Adrenal gland (tissue), 12 donors: ENCODE data around the gene FREY1. TPM values are rescaled to one million over a fixed set of nuclear protein-coding genes. Genes with fewer than 3 reads are reported as not detected.

ENCODE experiments used
- DNase-seq, 7 donors: peaks; one replicate each; pipeline ENCODE4 v3.0.0-alpha.2; 2019 to 2020
- H3K27ac ChIP-seq, 5 donors: fragments of 200-600 bp; sonication (generic) in 4 of 5; 1 replicate in 3 of 5; 2 replicates in 2 of 5; pipeline versions ENCODE4 v1.5.1 to v1.8.0; 2016 to 2020; ENCODE audit warnings: mild to moderate bottlenecking in 1 of 5
- H3K27me3 ChIP-seq: fragments of 200-600 bp; 2 replicates; pipeline ENCODE4 v1.8.0; 2021
- H3K36me3 ChIP-seq, 2 donors: fragments of 200-600 bp; replicated peaks in 1 of 2; 1 replicate in 1 of 2; 2 replicates in 1 of 2; pipeline versions ENCODE4 v1.5.1 to v1.8.0; 2018 to 2022
- H3K4me1 ChIP-seq, 2 donors: fragments of 200-600 bp; replicated peaks in 1 of 2; 1 replicate in 1 of 2; 2 replicates in 1 of 2; pipeline versions ENCODE4 v1.5.1 to v1.8.0; 2018 to 2021
- H3K4me3 ChIP-seq, 4 donors: fragments of 200-600 bp; sonication (generic) in 3 of 4; one replicate each; pipeline ENCODE4 v1.5.1; 2016 to 2018
- H3K9me3 ChIP-seq, 3 donors: fragments of 200-600 bp; sonication (generic) in 1 of 3; replicated peaks in 1 of 3; 1 replicate in 2 of 3; 2 replicates in 1 of 3; pipeline versions ENCODE4 v1.5.1 to v1.8.0; 2016 to 2021
- POLR2A ChIP-seq, 2 donors: fragments of 450-650 bp; IDR thresholded peaks; one replicate each; pipeline ENCODE4 v1.6.1; 2017; ENCODE audit warnings: antibody characterized with exemption in 2 of 2, mild to moderate bottlenecking in 2 of 2, moderate library complexity in 1 of 2
- WGBS, 4 donors: extraction: QIAGEN DNeasy Blood & Tissue Kit in 2 of 4; methylation state at CpG; one replicate each; pipeline versions ENCODE4 v1.1.5 to v1.1.7; 2013 to 2017; 5-methylcytosine and 5-hydroxymethylcytosine counted together
- intact Hi-C, 2 donors: fragments of 100-400 bp; cut with DNase I; formaldehyde crosslinking; loops; one replicate each; pipeline versions ENCODE4 v1.14.1 to v1.15.0; 2022 to 2023
- polyA plus RNA-seq, 3 donors: library from polyadenylated mRNA; stranded (reverse); fragments of 200-250 nt in 2 of 3; fragments of 350-450 nt in 1 of 3; fragmentation: Illumina TruSeq in 1 of 3; extraction: RNeasy Lipid Tissue Mini Kit (QIAGEN cat#74804) in 1 of 3; gene quantifications; one replicate each; pipeline ENCODE4 v1.2.3, GENCODE V29; 2013 to 2014
- total RNA-seq, 9 donors: library from RNA; depleted of rRNA in 4 of 9; stranded (reverse); fragments of >200 nt in 4 of 9; fragments of 120-200 nt in 1 of 9; fragmentation: NEBNext Ultra II Directional in 1 of 9; extraction: Animal tissue kit (Norgen Biotek cat#: 25700) in 1 of 9; gene quantifications; one replicate each; pipeline versions ENCODE4 v1.1.0 to v1.2.4, GENCODE V29; 2013 to 2023
- TF ChIP-seq, protein P1 (sequence below), 6 experiments: fragments of 450-650 bp in 4 of 6; fragments of 200-600 bp in 2 of 6; sonication (generic) in 1 of 6; IDR thresholded peaks; 1 replicate in 5 of 6; 2 replicates in 1 of 6; pipeline versions ENCODE4 v1.5.1 to v1.8.0; 2016 to 2021; ENCODE audit warnings: antibody characterized with exemption in 6 of 6, mild to moderate bottlenecking in 2 of 6, moderate library complexity in 1 of 6
- donor health status: healthy with polysubstance abuse.
- donor health status: Bipolar disorder and iron deficiency.
- donor health status: DM: yes; HTN: yes; CAD: no.
- donor health status: DM: no; HTN: no; CAD: no.
- donor health status: DM: no; HTN: no; CAD: no.
- donor health status: DM: yes; HTN: yes; CAD: no.

The FREY1 gene
- total and polyA plus RNA-seq, 12 donors, result 0.30 to 1.2 (median 0.79) TPM; not detected in 5

DNA sequence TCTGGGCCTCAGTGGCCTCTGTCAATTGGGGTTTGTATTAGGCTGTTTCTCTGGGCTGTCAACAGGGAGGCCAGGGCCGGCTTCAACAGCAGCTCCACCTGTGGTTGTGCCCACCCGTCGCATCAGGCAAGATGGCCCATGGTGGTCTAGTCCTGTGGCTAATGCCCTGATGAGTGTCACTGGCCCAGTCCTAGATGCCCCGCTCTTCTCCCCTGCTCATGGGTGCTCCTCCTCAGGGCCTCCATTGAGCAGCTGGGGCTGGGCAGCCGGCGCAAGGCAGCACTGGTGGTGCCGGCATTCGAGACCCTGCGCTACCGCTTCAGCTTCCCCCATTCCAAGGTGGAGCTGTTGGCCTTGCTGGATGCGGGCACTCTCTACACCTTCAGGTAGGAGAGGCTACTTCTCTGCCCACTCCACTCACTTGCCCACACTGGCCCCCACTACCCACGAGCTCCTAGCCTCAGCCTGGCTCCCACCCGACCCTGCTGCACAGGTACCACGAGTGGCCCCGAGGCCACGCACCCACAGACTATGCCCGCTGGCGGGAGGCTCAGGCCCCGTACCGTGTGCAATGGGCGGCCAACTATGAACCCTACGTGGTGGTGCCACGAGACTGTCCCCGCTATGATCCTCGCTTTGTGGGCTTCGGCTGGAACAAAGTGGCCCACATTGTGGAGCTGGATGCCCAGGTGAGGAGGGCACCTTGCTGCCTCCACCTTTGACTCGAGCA, 20.8 kb upstream of the FREY1 start:
- no peaks in the 10 kb centered on the region for H3K27me3 ChIP-seq
- no peak overlapping the region for H3K27ac ChIP-seq
- TF ChIP-seq, protein P1, sequence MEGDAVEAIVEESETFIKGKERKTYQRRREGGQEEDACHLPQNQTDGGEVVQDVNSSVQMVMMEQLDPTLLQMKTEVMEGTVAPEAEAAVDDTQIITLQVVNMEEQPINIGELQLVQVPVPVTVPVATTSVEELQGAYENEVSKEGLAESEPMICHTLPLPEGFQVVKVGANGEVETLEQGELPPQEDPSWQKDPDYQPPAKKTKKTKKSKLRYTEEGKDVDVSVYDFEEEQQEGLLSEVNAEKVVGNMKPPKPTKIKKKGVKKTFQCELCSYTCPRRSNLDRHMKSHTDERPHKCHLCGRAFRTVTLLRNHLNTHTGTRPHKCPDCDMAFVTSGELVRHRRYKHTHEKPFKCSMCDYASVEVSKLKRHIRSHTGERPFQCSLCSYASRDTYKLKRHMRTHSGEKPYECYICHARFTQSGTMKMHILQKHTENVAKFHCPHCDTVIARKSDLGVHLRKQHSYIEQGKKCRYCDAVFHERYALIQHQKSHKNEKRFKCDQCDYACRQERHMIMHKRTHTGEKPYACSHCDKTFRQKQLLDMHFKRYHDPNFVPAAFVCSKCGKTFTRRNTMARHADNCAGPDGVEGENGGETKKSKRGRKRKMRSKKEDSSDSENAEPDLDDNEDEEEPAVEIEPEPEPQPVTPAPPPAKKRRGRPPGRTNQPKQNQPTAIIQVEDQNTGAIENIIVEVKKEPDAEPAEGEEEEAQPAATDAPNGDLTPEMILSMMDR (IDR thresholded peaks at IDR 0.05), result no peak
- no peak for TF ChIP-seq POLR2A (IDR thresholded peaks at IDR 0.05)
- peaks cover 0 to 4% of the 10 kb centered on the region in 2 donors for H3K36me3 ChIP-seq
- intact Hi-C loops, result no loop called here
- peaks cover 0 to 12% of the 10 kb centered on the region in 2 donors for H3K4me1 ChIP-seq
- H3K9me3 ChIP-seq, result no peaks in the 10 kb centered on the region
- DNase-seq, result peak in 2 of 7 donors; percentile 13 to 48
- 91 to 94% (median 92%) methylated on average over 23 to 27 of the region's 27 CpGs for WGBS, 4 donors
- H3K4me3 ChIP-seq, result no peak overlapping the region

DNA sequence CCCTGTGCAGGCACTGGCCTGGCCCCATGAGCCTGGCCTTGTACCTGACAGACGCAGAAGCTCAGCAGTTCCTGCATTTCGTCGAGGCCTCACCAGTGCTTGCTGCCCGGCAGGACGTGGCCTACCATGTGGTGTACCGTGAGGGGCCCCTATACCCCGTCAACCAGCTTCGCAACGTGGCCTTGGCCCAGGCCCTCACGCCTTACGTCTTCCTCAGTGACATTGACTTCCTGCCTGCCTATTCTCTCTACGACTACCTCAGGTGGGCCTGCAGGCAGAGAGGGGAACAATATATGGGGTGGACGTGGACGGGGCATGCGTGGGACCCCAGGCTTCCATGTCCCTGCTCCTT, 20.2 kb upstream of the FREY1 start:
- no peak for TF ChIP-seq POLR2A (IDR thresholded peaks at IDR 0.05)
- TF ChIP-seq, protein P1 (IDR thresholded peaks at IDR 0.05), result no peak
- H3K4me3 ChIP-seq, result no peak overlapping the region
- no peaks in the 10 kb centered on the region for H3K27me3 ChIP-seq
- no peak overlapping the region for H3K27ac ChIP-seq
- H3K4me1 ChIP-seq, result peaks cover 0 to 18% of the 10 kb centered on the region in 2 donors
- intact Hi-C loops, result no loop called here
- 58 to 79% (median 67%) methylated on average over 2 to 15 of the region's 15 CpGs for WGBS, 4 donors
- peaks cover 0 to 3% of the 10 kb centered on the region in 2 donors for H3K36me3 ChIP-seq
- DNase-seq, result peak in 2 of 7 donors; percentile 14 to 50
- no peaks in the 10 kb centered on the region for H3K9me3 ChIP-seq

DNA sequence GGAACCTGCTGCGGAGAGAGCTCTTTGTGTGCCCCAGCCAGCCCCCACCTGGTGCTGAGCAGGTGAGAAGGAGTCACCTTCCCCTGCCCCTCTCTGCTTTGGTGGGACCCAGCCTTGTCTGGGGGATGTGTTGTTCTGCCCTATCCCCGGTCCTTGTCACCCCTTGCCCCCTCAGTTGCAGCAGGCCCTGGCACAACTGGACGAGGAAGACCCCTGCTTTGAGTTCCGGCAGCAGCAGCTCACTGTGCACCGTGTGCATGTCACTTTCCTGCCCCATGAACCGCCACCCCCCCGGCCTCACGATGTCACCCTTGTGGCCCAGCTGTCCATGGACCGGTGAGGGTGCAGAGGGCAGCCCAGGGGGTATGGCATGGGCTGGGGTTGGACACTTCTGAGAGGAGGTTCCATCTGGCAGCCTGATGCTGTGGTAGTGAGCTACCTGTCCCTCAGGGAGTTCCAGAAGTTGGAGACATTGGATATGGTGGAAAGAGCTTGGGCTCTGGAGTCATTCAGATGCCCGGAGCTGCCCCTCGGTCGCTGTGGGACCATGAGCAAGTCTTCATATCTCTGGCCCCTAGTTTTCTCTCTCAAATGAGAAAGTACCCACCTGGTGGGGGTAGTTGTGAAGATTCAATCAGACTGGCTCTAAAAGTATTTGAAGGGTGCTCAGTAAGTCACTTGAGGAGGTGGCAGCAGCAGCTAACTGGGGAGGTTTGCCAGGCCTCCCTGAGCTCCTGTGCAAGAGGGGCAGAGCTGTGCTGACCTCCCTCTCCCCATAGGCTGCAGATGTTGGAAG, 19.7 kb upstream of the FREY1 start:
- TF ChIP-seq POLR2A (IDR thresholded peaks at IDR 0.05), result no peak
- TF ChIP-seq, protein P1 (IDR thresholded peaks at IDR 0.05), result no peak

DNA sequence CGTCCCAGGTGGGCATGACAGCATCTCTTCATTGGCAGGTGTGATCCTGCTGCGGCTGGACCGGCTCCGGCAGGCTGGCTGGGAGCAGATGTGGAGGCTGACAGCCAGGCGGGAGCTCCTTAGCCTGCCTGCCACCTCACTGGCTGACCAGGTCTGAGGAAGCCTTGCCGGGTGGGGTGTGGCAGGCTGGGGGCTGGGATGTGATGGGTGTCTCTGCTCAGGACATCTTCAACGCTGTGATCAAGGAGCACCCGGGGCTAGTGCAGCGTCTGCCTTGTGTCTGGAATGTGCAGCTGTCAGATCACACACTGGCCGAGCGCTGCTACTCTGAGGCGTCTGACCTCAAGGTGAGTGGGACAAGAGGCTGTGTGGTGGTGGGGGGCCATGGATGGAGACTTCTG, 18.9 kb upstream of the FREY1 start:
- 79 to 84% (median 81%) methylated on average over 4 to 12 of the region's 12 CpGs for WGBS, 4 donors
- H3K27me3 ChIP-seq, result no peaks in the 10 kb centered on the region
- H3K9me3 ChIP-seq, result no peaks in the 10 kb centered on the region

More for the DNA sequence above, 19.7 kb upstream of the FREY1 start:
- intact Hi-C loops, result no loop called here
- DNase-seq, result peak in 2 of 7 donors; percentile 12 to 46
- Histone ChIP-seq H3K27me3 (no peaks in the 10 kb centered on the region), H3K36me3 (no peaks in the 10 kb centered on the region), H3K4me3 (no peak overlapping the region), H3K27ac (no peak overlapping the region), H3K4me1 (peaks cover 0 to 22% of the 10 kb centered on the region in 2 donors), H3K9me3 (no peaks in the 10 kb centered on the region)
- WGBS, 4 donors, result 86 to 92% (median 89%) methylated on average over 7 to 12 of the region's 12 CpGs

More for the DNA sequence above, 18.9 kb upstream of the FREY1 start:
- DNase-seq, result peak in 4 of 7 donors; percentile 14 to 55 (median 14)
- peaks cover 0 to 20% of the 10 kb centered on the region in 2 donors for H3K4me1 ChIP-seq
- no peaks in the 10 kb centered on the region for H3K36me3 ChIP-seq
- TF ChIP-seq, protein P1 (IDR thresholded peaks at IDR 0.05), result no peak
- TF ChIP-seq POLR2A (IDR thresholded peaks at IDR 0.05), result no peak
- H3K27ac ChIP-seq, result no peak overlapping the region
- intact Hi-C loops, result no loop called here
- no peak overlapping the region for H3K4me3 ChIP-seq
